Superior temporal gyrus (tissue), 1 donor: ENCODE measurements around the gene MCTP1.

Source experiments
- DNase-seq: peaks from one replicate; pipeline ENCODE4 v3.0.0-alpha.2; 2016; ENCODE audit errors: extremely low spot score

The MCTP1 gene

GRCh38 chr5:94660506-94660905, 624.4 kb downstream of the MCTP1 start:
- no peak for DNase-seq

- no peak for DNase-seq
These were observed 626.6 kb downstream of the MCTP1 start for GRCh38 chr5:94658272-94658671.
